IPS DF 4.7 (cell line): ENCODE data around the gene TSEN2.

Source experiments
- DNase-seq: peaks from one replicate; pipeline ENCODE4 v3.0.0-alpha.2; 2013; ENCODE audit warnings: low spot score; ENCODE audit errors: extremely low read depth

TSEN2 gene

DNA sequence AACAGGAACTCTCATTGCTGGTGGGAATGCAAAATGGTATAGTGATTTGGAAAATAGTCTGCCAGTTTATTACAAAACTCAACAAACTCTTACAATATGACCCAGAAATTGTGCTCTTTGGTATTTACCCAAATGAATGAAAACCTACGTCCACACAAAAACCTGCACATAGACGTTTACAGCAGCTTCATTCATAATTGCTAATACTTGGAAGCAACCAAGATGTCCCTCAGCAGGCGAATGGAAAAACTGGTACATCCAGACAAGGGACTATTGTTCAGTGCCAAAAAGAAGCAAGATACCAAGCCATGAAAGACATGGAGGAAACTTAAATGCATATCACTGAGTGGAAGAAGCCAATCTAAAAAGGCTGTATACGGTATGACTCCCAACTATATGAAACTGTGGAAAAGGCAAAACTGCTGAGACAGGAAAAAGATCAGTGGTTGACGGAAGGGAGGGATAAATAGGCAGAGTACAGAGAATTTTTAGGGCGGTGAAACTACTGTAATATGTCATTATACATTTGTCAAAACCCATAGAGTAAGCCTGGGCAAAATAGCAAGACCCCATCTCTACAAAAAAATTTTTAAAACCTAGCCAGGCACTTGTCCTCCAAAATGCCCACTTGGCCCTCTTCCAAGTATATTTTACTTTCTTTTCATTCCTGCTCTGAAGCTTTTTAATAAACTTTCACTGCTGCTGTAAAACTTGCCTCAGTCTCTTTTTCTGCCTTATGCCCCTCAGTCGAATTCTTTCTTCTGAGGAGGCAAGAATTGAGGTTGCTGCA lies 65.9 kb downstream of the TSEN2 start:
- no peak for DNase-seq

DNA sequence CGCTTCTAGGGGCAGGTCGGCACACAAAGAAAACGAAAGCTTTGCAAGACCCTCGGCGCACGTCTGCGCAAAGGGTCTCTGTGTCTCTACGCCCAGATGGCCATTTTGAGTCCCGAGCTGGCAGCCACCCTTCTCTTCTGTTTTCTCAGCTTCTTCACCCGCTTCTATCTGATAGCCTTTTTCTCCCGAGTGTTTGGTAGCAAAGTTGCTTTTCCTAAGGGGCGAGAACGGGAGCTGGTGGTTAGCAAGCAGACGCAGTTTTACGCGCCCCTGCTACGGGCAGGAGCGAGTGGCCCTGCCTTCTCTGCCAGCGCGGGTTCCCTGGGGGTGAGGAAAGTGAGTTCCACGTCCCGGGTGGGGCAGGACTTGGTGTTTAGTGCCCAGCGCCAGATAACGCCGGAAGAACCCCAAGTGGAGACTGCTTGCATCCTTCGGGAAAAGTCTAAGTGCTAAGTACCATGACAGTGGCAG lies 69.7 kb downstream of the TSEN2 start:
- no peak for DNase-seq

DNA sequence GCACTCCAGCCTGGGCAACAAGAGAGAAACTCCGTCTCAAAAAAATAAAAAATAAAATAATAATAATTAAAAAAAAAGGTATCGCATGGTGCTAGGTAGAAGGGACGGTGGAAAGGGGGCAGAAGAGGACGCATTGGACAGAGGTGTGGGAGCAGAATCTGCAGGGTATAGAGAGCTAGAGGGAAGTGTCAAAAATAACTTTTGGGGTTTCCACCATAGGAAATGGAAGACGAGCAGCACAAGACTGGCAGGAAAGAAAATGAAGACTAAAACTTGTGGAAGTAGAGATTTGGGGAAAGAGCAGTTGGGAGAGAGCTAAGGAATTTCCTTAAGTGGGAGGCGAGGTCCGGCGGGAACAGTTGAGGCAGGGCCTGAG lies 72.0 kb downstream of the TSEN2 start:
- DNase-seq: no peak

DNA sequence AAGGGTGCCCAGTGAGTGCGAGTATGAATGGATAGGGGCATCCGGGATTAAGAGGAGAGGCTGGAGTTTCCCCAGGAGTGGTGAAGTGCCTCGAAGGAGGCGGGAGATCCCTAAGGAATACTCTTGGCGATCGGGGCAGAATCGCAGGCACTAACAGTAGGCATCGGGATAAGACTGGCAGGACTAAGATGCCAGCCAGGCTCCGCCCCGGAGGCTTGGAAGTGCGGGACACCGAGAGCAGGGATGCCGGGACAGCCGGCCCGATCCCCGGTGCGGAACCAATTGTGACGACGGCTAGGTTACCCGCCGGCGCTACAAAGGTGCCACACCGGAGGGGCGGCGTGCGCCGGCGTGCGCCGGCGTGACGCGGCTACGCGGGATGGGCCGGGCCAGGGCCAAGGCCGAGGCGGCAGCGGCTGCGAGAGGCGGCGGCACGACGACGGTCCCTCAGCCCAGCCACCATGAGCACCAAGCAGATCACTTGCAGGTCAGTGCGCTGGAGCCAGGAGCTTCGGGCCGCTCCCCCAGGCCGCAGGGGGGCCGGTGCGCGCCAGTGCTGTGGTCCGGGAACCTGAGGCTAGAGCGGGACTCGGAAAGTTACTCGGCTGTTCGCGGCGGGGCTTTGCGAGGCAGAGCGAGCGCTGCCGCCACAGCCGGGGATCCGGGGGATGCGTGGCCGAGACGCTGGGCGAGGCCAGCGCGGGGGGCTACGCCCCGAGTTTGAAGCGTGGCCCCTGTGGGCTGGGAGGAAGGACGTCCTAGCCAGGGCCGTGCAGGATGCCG lies 72.6 kb downstream of the TSEN2 start, which contains the start of gene MKRN2:
Gene MKRN2, plus strand, starts transcription at position 398 of the 783 bp plus-strand sequence. Its CDS starts 64 bp downstream, at position 462.
- DNase-seq: no peak

DNA sequence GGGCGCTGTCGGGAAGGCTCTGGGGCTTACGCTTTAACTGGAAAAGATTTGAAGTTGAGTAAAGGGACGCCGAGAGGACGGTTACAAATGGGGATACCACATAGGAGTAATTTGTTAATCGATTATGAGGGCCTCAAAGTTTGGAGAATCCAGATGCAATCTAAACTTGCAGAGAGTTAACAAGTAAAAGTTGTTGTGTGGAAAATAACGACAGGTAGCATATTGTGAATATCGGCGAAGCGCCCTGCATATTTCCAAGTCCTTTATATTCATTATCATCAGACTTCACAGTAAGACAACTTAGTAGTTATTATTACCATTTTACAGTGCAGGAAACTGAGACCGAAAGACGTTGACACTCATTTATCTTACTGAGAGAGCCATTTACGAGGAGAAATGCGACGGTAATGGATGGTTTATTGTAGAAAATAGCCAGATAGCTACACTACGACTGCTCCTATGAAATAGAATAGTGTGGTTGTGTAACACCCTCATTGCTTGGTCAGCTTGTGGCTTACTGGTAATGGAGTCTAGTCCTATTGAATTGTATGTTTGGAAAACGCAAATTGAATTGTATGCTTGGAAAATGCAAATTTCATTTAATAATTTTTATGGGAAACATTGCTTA lies 73.3 kb downstream of the TSEN2 start:
- DNase-seq: no peak

DNA sequence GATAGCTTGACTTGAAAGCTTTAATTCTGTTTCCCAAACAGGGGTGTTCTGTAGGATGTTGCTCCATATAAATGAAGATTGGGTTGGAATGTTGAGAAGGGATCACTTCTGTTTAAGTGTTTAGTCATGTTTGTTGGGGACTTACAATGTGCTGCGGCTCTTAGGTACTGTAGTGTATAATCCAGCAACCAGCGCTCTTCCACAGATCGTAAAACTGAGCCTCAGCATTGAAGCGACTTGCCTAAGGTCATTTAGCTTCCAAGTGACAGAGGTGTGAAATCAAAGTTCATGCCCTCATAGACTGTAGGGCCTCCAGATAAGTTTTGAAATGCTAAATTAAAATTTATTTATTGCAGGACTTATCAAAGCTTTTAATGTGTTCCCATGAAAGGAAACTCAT lies 74.4 kb downstream of the TSEN2 start:
- DNase-seq: no peak

DNA sequence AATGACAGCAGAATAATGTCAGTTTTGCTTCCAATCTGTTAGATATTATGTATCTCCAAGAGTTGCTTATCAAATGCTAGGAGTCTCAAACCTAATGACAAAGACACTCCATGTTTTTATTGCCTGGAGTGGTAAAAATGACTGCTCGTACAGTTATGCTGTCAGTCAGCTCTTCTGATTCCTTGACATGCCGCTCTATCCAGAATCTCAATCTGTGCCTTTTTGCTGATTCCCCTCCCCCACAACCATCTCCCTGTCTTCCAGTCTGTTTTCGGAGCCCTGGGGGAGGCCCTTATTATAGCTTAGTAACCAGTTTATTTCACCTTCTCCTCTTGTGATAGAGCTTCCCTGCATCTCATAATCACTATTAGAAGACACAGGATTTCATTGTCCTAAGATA lies 75.2 kb downstream of the TSEN2 start:
- DNase-seq: no peak

DNA sequence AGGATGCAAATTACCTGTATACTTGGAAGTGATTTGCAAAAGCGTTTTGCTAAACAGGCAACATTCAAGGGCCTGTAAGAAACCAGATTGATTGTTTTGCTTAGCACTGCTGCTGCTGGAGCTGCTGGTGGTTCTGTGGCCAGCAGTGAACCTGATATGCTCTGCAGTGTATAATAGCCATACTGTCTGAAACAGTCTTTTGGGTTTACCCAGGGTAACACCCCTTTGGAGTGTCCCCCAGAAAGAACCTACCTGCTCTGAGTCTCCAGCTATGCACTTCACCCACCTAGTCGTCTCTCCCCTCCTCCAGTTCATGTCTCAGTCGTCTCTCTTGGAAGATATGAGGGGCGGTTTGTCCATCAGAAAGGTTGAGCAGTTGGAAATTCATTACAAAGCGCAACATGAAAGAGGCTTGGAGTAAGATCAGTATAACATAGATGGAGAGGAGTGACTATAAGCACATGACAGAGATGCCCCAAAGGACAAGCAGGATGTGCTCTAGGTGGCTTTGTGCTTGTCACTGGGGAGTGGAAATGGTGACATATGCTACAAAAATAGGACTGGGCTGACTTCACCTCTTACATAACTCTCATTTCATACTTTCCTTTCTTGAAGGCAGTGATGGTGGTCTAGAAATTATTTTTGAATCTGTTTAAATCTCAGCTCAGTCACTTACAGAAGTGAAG lies 76.4 kb downstream of the TSEN2 start:
- no peak for DNase-seq

DNA sequence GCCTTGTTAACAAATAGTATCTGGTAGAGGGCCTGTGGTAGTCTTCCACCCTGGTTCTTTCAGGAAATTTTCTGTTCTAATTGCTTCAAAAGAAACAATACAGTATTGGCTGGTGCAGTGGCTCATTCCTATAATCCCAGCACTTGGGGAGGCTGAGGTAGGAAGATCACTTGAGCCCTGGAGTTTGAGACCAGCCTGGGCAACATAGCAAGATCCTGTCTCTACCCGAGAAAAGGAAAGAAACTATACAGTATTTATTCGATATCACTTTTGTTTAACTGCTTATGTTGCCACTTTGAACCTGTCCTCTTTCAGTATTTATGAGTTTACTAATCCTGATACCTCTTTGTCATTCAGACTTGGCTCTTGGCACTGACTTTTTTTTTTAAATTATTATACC lies 77.1 kb downstream of the TSEN2 start:
- no peak for DNase-seq

DNA sequence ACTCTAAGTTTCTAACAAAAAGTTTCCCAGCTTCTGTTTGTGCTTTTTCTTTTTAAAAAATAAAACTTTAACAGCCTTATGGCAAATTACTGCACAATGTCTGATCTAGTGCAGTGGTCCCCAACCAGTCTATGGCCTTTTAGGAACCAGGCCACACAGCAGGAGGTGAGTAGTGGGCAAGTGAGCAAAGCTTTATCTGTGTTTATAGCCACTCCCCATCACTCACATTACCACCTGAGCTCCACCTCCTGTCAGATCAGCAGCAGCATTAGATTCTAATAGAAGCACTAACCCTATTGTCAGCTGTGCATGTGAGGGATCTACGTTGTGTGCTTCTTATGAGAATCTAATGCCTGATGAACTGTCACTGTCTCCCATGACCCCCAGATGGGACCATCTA lies 78.2 kb downstream of the TSEN2 start:
- no peak for DNase-seq

DNA sequence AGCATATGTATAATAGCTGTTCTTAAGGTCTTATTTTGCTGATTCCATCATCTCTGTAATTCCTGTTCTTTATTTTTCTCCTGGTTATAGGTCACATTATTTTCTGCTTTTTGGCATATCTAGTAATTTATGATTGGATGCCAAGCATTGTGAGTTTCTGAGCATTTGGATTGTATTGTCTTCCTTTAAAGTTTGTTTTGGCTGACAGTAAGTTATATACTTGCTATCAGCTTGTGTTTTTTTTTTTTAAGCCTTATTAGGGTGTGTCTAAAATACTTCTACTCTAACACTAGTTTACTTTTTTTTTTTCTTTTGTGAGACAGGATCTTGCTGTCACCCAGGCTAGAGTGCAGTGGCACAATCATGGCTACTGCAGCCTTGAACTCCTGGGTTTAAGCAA lies 82.7 kb downstream of the TSEN2 start:
- no peak for DNase-seq

DNA sequence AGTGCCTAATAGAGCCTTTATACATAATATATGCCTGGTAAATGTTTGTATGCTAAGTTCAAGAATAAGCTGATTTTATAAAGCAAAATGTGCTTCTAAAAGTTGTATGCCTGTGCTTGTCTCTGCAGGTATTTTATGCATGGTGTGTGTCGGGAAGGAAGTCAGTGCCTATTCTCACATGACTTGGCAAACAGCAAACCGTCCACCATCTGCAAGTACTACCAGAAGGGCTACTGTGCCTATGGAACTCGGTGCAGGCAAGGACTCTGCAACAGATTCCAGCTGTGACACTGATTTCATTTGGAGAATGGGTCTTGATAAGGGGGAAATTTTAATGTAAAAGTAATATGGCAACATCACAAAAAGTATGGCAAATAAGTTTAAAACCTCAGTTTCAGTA lies 84.5 kb downstream of the TSEN2 start:
- no peak for DNase-seq

DNA sequence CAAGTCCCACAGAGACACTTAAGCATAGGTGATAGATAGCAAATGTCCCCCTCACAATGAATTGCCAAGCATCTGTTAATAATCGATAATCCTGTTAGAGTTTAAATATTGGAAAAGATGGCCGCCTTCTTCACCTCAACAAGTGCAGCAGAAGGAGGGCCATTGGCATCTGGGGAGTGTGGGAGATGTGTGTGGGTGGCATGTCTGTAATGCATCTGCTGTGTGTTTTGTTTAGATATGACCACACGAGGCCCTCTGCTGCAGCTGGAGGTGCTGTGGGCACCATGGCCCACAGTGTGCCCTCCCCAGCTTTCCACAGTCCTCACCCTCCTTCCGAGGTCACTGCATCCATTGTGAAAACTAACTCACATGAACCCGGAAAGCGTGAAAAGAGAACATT lies 85.6 kb downstream of the TSEN2 start:
- DNase-seq: no peak

DNA sequence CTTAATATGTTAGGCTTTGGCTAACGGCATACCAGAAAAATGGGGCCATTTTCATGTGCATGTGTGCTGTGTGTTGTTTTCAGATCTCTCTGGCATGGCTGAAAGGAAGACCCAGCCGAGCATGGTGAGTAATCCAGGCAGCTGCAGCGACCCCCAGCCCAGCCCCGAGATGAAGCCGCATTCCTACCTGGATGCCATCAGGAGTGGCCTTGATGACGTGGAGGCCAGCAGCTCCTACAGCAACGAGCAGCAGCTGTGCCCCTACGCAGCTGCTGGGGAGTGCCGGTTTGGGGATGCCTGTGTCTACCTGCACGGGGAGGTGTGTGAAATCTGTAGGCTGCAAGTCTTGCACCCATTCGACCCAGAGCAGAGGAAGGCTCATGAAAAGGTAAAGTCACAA lies 87.7 kb downstream of the TSEN2 start:
- DNase-seq: no peak

DNA sequence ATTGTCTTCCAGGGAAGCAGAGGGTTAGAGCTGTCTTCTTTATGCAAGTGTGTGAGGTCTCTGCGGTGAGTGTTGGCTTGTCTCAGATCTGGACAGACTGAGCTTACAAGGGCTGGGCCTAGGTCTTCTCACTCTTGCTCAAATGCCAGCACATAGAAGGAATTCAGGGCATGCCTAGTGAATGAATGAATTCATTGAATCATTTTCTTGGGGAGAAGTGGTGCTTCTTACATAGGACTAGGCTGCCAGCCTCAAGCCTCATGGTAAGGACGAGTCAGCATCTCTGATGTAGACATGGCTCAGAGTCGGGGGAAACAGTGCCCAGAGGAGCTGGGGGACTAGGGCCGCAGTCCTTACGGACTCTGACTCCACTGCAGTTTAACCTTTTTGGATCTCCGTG lies 89.9 kb downstream of the TSEN2 start:
- DNase-seq: no peak

DNA sequence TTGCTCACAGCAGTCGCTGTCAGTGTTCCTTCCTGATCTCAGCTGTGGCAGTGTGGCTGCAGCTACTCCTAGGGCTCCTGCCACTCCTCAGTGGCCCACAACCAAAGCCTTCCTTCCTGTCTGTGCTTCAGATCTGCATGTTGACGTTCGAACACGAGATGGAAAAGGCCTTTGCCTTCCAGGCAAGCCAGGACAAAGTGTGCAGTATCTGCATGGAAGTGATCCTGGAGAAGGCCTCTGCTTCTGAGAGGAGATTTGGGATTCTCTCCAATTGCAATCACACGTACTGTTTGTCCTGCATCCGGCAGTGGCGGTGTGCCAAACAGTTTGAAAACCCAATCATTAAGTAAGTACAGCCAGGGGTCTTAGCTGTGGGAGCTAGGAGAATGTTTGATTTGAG lies 90.4 kb downstream of the TSEN2 start:
- DNase-seq: no peak

DNA sequence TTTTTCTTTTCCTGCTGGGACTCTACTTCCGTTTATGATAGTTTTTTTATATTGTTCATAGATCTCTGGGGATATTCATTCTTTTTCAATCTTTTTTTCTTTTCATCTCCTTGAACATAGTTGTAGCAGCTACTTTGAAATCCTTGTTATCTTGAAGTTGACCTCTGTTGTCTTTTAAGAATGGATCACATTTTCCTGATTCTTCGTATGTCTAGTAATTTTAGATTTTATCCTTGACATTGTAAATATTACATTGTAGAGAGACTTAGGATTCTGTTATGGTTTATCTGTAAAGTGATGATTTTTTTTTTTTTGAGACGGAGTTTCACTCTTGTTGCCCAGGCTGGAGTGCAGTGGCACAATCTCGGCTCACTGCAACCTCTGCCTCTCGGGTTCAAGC lies 93.1 kb downstream of the TSEN2 start:
- DNase-seq: no peak

DNA sequence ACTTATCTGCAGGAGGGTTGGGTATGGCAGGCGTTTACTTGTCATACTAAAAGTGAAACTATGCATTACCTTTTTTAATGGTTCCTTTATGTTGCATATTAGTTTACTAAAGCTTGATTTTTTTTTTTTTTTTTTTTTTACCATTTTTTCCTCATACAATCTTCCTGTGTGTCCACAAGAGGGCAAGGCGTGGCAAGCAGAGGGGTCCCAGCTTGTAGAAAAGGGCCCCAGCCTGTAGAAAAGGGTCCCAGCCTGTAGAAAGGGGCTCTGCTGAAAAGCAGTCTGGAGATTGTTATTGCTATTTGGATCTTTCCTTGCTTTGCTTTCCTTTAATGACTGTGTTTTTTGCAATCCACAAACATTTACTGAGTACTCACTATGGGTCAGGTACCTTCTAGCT lies 94.5 kb downstream of the TSEN2 start:
- no peak for DNase-seq

DNA sequence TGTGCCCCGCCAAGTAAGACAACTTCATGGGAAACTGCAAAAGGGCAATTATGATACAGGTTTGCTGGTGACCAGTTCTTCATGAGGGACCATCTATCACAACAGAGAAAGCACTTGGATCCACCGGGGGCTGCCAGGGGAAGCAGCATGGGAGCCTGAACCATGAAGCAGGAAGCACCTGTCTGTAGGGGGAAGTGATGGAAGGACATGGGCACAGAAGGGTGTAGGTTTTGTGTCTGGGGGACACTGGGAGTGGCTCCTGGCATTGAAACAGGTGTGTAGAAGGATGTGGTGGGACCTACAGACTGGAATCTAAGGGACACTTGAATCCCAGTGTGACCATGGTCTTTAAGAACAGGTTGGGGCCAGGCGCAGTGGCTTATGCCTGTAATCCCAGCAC lies 95.2 kb downstream of the TSEN2 start:
- no peak for DNase-seq

DNA sequence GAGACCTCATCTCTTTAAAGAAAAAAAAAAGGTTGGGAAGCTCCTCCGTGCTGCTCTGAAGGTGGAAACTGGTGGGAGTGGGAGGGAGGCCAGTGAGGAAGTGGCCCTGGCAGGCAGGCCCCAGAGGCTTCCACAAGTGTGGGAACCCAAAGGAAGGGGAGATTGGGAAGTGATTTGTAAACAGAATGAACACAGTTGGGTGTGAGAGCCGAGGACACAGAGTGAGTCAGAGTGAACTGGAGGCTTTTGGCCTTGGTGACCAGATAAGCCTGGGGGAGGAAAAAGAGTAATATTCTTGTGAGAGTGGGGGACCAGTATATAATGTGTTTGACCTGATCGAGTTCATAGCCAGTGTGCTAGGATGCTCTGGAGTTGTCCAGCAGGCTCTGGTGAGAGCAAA lies 95.6 kb downstream of the TSEN2 start:
- no peak for DNase-seq

DNA sequence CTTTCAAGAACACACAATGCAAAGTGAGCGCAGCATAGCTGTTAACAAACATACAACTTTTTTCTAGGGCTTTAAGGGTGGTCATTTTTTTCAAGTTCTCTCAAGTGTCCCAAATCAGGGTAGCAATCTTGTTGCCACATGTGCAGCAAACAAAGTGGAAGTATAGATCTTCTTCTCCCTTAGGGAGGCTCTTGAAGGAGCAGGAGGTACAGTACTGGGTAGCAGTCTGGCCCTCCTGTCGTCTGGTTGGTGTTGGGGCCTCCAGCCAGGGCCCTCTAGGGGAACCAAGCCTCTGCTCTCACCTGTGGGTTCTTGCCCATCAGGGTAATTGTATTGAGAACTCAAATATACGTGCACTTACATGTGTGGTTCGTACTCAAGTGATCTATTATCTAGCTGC lies 98.5 kb downstream of the TSEN2 start:
- no peak for DNase-seq
